HEK293 (cell line): Measurements from ENCODE around the gene RBFOX2.

Source experiments
- ATF2 ChIP-seq: fragments of 450-650 bp; formaldehyde crosslinking; IDR thresholded peaks from 2 replicates; pipeline ENCODE4 v1.5.1; 2016; ENCODE audit warnings: missing biosample characterization, missing genetic modification characterization, low read depth
- GLIS1 ChIP-seq: fragments of 450-650 bp; formaldehyde crosslinking; IDR thresholded peaks from 2 replicates; pipeline ENCODE4 v1.5.1; 2016; ENCODE audit warnings: missing biosample characterization, missing genetic modification characterization
- HOXA7 ChIP-seq: sonication (generic); formaldehyde crosslinking; IDR thresholded peaks from 2 replicates; pipeline ENCODE4 v1.8.1; 2022; ENCODE audit warnings: missing genetic modification reagents, borderline replicate concordance
- INSM2 ChIP-seq: fragments of 450-650 bp; formaldehyde crosslinking; IDR thresholded peaks from 2 replicates; pipeline ENCODE4 v1.5.1; 2016; ENCODE audit warnings: missing biosample characterization, missing genetic modification characterization
- KLF9 ChIP-seq: fragments of 450-650 bp; formaldehyde crosslinking; IDR thresholded peaks from 2 replicates; pipeline ENCODE4 v1.5.1; 2016; ENCODE audit warnings: missing biosample characterization, missing genetic modification characterization, low read depth
- OSR2 ChIP-seq: fragments of 450-650 bp; formaldehyde crosslinking; IDR thresholded peaks from 2 replicates; pipeline ENCODE4 v1.5.1; 2016; ENCODE audit warnings: missing biosample characterization, missing genetic modification characterization
- SCRT2 ChIP-seq: fragments of 450-650 bp; formaldehyde crosslinking; IDR thresholded peaks from 2 replicates; pipeline ENCODE4 v1.5.1; 2016; ENCODE audit warnings: missing biosample characterization, missing genetic modification characterization
- SP3 ChIP-seq: fragments of 450-650 bp; formaldehyde crosslinking; IDR thresholded peaks from 2 replicates; pipeline ENCODE4 v1.5.1; 2016; ENCODE audit warnings: missing biosample characterization, missing genetic modification characterization
- TRIM28 ChIP-seq: IDR thresholded peaks from 2 replicates; pipeline ENCODE4 v1.6.1; 2011; ENCODE audit warnings: low read length, control low read depth, borderline replicate concordance
- YY2 ChIP-seq: fragments of 450-650 bp; formaldehyde crosslinking; IDR thresholded peaks from 2 replicates; pipeline ENCODE4 v1.5.1; 2016; ENCODE audit warnings: missing biosample characterization, missing genetic modification characterization
- ZBTB1 ChIP-seq: fragments of 450-650 bp; formaldehyde crosslinking; IDR thresholded peaks from 2 replicates; pipeline ENCODE4 v1.5.1; 2016; ENCODE audit warnings: missing biosample characterization, missing genetic modification characterization
- ZBTB26 ChIP-seq: fragments of 450-650 bp; formaldehyde crosslinking; optimal IDR thresholded peaks from 2 replicates; pipeline ENCODE3; 2016; ENCODE audit warnings: missing biosample characterization, mild to moderate bottlenecking, missing genetic modification characterization
- ZBTB7A ChIP-seq: fragments of 450-650 bp; formaldehyde crosslinking; IDR thresholded peaks from 2 replicates; pipeline ENCODE4 v1.5.1; 2016; ENCODE audit warnings: low read depth, missing biosample characterization, missing genetic modification characterization
- ZEB2 ChIP-seq: fragments of 450-650 bp; formaldehyde crosslinking; IDR thresholded peaks from 2 replicates; pipeline ENCODE4 v1.5.1; 2016; ENCODE audit warnings: missing biosample characterization, missing genetic modification characterization
- ZNF121 ChIP-seq: fragments of 450-650 bp; formaldehyde crosslinking; IDR thresholded peaks from 2 replicates; pipeline ENCODE4 v1.5.1; 2016; ENCODE audit warnings: missing biosample characterization, missing genetic modification characterization
- ZNF169 ChIP-seq: fragments of 450-650 bp; formaldehyde crosslinking; IDR thresholded peaks from 2 replicates; pipeline ENCODE4 v1.5.1; 2016; ENCODE audit warnings: missing biosample characterization, missing genetic modification characterization
- ZNF175 ChIP-seq: fragments of 450-650 bp; formaldehyde crosslinking; IDR thresholded peaks from 2 replicates; pipeline ENCODE4 v1.5.1; 2016; ENCODE audit warnings: missing biosample characterization, missing genetic modification characterization
- ZNF18 ChIP-seq: fragments of 450-650 bp; formaldehyde crosslinking; IDR thresholded peaks from 2 replicates; pipeline ENCODE4 v1.5.1; 2016; ENCODE audit warnings: missing biosample characterization, missing genetic modification characterization
- ZNF280C ChIP-seq: fragments of 450-650 bp; formaldehyde crosslinking; IDR thresholded peaks from 2 replicates; pipeline ENCODE4 v1.5.1; 2016; ENCODE audit warnings: missing biosample characterization, missing genetic modification characterization
- ZNF324 ChIP-seq: fragments of 450-650 bp; formaldehyde crosslinking; IDR thresholded peaks from 2 replicates; pipeline ENCODE4 v1.5.1; 2016; ENCODE audit warnings: missing biosample characterization, missing genetic modification characterization
- ZNF366 ChIP-seq: fragments of 450-650 bp; formaldehyde crosslinking; conservative IDR thresholded peaks from 2 replicates; pipeline ENCODE4 v1.5.1; 2016; ENCODE audit warnings: missing biosample characterization, missing genetic modification characterization
- ZNF416 ChIP-seq: fragments of 450-650 bp; formaldehyde crosslinking; IDR thresholded peaks from 2 replicates; pipeline ENCODE4 v1.5.1; 2016; ENCODE audit warnings: missing biosample characterization, missing genetic modification characterization
- ZNF426 ChIP-seq: fragments of 450-650 bp; formaldehyde crosslinking; IDR thresholded peaks from 2 replicates; pipeline ENCODE4 v1.5.1; 2017; ENCODE audit warnings: missing biosample characterization, missing genetic modification characterization, mild to moderate bottlenecking, inconsistent platforms, moderate library complexity
- ZNF571 ChIP-seq: fragments of 450-650 bp; formaldehyde crosslinking; IDR thresholded peaks from 2 replicates; pipeline ENCODE4 v1.5.0; 2017; ENCODE audit warnings: missing biosample characterization, missing genetic modification characterization
- ZNF580 ChIP-seq: fragments of 450-650 bp; formaldehyde crosslinking; IDR thresholded peaks from 2 replicates; pipeline ENCODE4 v1.5.1; 2016; ENCODE audit warnings: missing biosample characterization, missing genetic modification characterization
- ZNF623 ChIP-seq: fragments of 450-650 bp; formaldehyde crosslinking; IDR thresholded peaks from 2 replicates; pipeline ENCODE4 v1.5.1; 2016; ENCODE audit warnings: missing biosample characterization, missing genetic modification characterization
- ZNF624 ChIP-seq: fragments of 450-650 bp; formaldehyde crosslinking; IDR thresholded peaks from 2 replicates; pipeline ENCODE4 v1.5.1; 2017; ENCODE audit warnings: missing biosample characterization, missing genetic modification characterization
- ZNF629 ChIP-seq: fragments of 450-650 bp; formaldehyde crosslinking; IDR thresholded peaks from 2 replicates; pipeline ENCODE4 v1.5.1; 2017; ENCODE audit warnings: missing biosample characterization, missing genetic modification characterization
- ZNF645 ChIP-seq: fragments of 450-650 bp; formaldehyde crosslinking; IDR thresholded peaks from 2 replicates; pipeline ENCODE4; 2016; ENCODE audit warnings: missing biosample characterization, missing genetic modification characterization
- ZNF837 ChIP-seq: fragments of 450-650 bp; formaldehyde crosslinking; IDR thresholded peaks from 2 replicates; pipeline ENCODE4 v1.5.1; 2016; ENCODE audit warnings: missing biosample characterization, missing genetic modification characterization
- ZNF843 ChIP-seq: fragments of 450-650 bp; formaldehyde crosslinking; IDR thresholded peaks from 2 replicates; pipeline ENCODE4 v1.5.1; 2016; ENCODE audit warnings: missing biosample characterization, missing genetic modification characterization

RBFOX2 gene

GRCh38 chr22:36065775-36066544 lies 37.3 kb upstream of the RBFOX2 start (continued):
- no peak for TF ChIP-seq ZNF623 (tag by site-specific recombination)
- no peak for TF ChIP-seq ZNF837 (tag by site-specific recombination)
- peak; percentile 81 for TF ChIP-seq ZEB2 (tag by site-specific recombination)
- peak; percentile 85 for TF ChIP-seq ZNF629 (tag by site-specific recombination)
- TF ChIP-seq ZNF843 (tag by site-specific recombination): peak; percentile 53; the same call in 1 of the 2 replicates
- TF ChIP-seq SCRT2 (tag by site-specific recombination): no peak
- TF ChIP-seq ZNF121: no peak
- TF ChIP-seq ZNF571 (tag by site-specific recombination): no peak
- TF ChIP-seq HOXA7 (CRISPR knock-in tag): no peak
- no peak for TF ChIP-seq ZNF280C (tag by site-specific recombination)
- TF ChIP-seq INSM2 (tag by site-specific recombination): peak; percentile 33; the same call in 1 of the 2 replicates
- TF ChIP-seq TRIM28: 0 out of 2 replicates have a peak, but pooled peaks have one; percentile 43
- no peak for TF ChIP-seq ATF2 (tag by site-specific recombination)
- peak; percentile 88 for TF ChIP-seq ZBTB26 (tag by site-specific recombination)
- TF ChIP-seq ZBTB1 (tag by site-specific recombination): no peak
- TF ChIP-seq ZNF169 (tag by site-specific recombination): no peak
- TF ChIP-seq ZNF645 (tag by site-specific recombination): no peak
- peak; percentile 55; the same call in 1 of the 2 replicates for TF ChIP-seq ZNF580 (tag by site-specific recombination)
- TF ChIP-seq ZNF416 (tag by site-specific recombination): no peak
- peak; percentile 31 for TF ChIP-seq ZNF366
- peak; percentile 70 for TF ChIP-seq SP3 (tag by site-specific recombination)
- no peak for TF ChIP-seq ZNF175 (tag by site-specific recombination)
- no peak for TF ChIP-seq ZNF18 (tag by site-specific recombination)
- TF ChIP-seq YY2 (tag by site-specific recombination): no peak; the same call in 1 of the 2 replicates
- TF ChIP-seq GLIS1 (tag by site-specific recombination): peak; percentile 54; the same call in 1 of the 2 replicates
- TF ChIP-seq KLF9 (tag by site-specific recombination): peak; percentile 73; the same call in 1 of the 2 replicates
- TF ChIP-seq ZNF426: no peak; the same call in 1 of the 2 replicates
- no peak for TF ChIP-seq ZNF624 (tag by site-specific recombination)
- peak; percentile 85 for TF ChIP-seq ZNF324 (tag by site-specific recombination)
- 0 out of 2 replicates have a peak, but pooled peaks have one; percentile 12 for TF ChIP-seq OSR2
- TF ChIP-seq ZBTB7A (tag by site-specific recombination): peak; percentile 91
